Tibial nerve (tissue), 4 donors: Measurements from ENCODE around the gene ALLC.

ENCODE experiments used
- CTCF ChIP-seq, 5 experiments: fragments of 200-600 bp in 3 of 5; fragments of 450-650 bp in 2 of 5; sonication (generic) in 3 of 5; IDR thresholded peaks; one replicate each; pipeline ENCODE4 v1.5.1; 2016 to 2019; ENCODE audit warnings: antibody characterized with exemption in 5 of 5, mild to moderate bottlenecking in 3 of 5, moderate library complexity in 2 of 5
- EP300 ChIP-seq, 2 donors: sonication (generic); formaldehyde crosslinking; IDR thresholded peaks; one replicate each; pipeline ENCODE4 v1.6.1; 2017; ENCODE audit warnings: antibody characterized with exemption in 2 of 2, mild to moderate bottlenecking in 1 of 2
- POLR2A ChIP-seq, 2 donors: fragments of 450-650 bp; IDR thresholded peaks; one replicate each; pipeline ENCODE4 v1.6.1; 2017; ENCODE audit warnings: antibody characterized with exemption in 2 of 2, mild to moderate bottlenecking in 2 of 2, moderate library complexity in 2 of 2

- TF ChIP-seq POLR2A (IDR thresholded peaks at IDR 0.05) (no peak), CTCF (IDR thresholded peaks at IDR 0.05) (no peak), EP300 (IDR thresholded peaks at IDR 0.05) (no peak)
Observed at GRCh38 chr2:3679180-3679579, 21.2 kb downstream of the ALLC start.
